ENCODE data around the gene FAM217B.
A peak's percentile ranks its signal among the peaks of the same experiment; 100 is the strongest.

Gene FAM217B

GRCh38 chr20:59940129-59940955 is at the start of gene FAM217B, which contains the start of gene PPP1R3D:
FAM217B (plus strand) TSS chr20:59940389; CDS start chr20:59943944, 3,555 bp downstream.
PPP1R3D (minus strand) TSS chr20:59940305; CDS start chr20:59939931, 374 bp downstream.
- peak; percentile 94 for DNase-seq

GRCh38 chr20:59891581-59891980 is 48.6 kb upstream of the FAM217B start:
- DNase-seq: no peak

- DNase-seq: no peak
Observed at GRCh38 chr20:59895908-59896307, 44.3 kb upstream of the FAM217B start.

- no peak for DNase-seq
Observed at GRCh38 chr20:59902470-59902869, 37.7 kb upstream of the FAM217B start.

- no peak for DNase-seq
Observed at GRCh38 chr20:59903621-59904020, 36.6 kb upstream of the FAM217B start.

- DNase-seq: no peak
Observed at GRCh38 chr20:59908855-59909254, 31.3 kb upstream of the FAM217B start.

- no peak for DNase-seq
Observed at GRCh38 chr20:59911041-59911440, 29.1 kb upstream of the FAM217B start.

- peak; percentile 34 for DNase-seq
Observed at GRCh38 chr20:59912609-59913008, 27.6 kb upstream of the FAM217B start.

GRCh38 chr20:59920944-59921343 is 19.2 kb upstream of the FAM217B start:
- DNase-seq: no peak

GRCh38 chr20:59923514-59923913 is 16.7 kb upstream of the FAM217B start:
- DNase-seq: no peak

GRCh38 chr20:59925359-59925758 is 14.8 kb upstream of the FAM217B start:
- no peak for DNase-seq

- DNase-seq: no peak
Observed at GRCh38 chr20:59925899-59926298, 14.3 kb upstream of the FAM217B start.

- no peak for DNase-seq
Observed at GRCh38 chr20:59931511-59932312, 8.5 kb upstream of the FAM217B start.

GRCh38 chr20:59932616-59933295 is 7.4 kb upstream of the FAM217B start:
- no peak for DNase-seq

- no peak for DNase-seq
Observed at GRCh38 chr20:59933296-59933848, 6.8 kb upstream of the FAM217B start, which contains the start of gene SYCP2. SYCP2 (minus strand) TSS chr20:59933637; CDS start chr20:59922413, 11,224 bp downstream.

GRCh38 chr20:59933849-59934585 is 6.2 kb upstream of the FAM217B start:
- DNase-seq: no peak

- DNase-seq: no peak
Observed at GRCh38 chr20:59935457-59936185, 4.6 kb upstream of the FAM217B start.

- DNase-seq: no peak
Observed at GRCh38 chr20:59936409-59936808, 3.8 kb upstream of the FAM217B start.

- DNase-seq: peak; percentile 7
Observed at GRCh38 chr20:59937150-59937549, 3.0 kb upstream of the FAM217B start.

GRCh38 chr20:59938221-59938620 is 2.0 kb upstream of the FAM217B start:
- DNase-seq: no peak

- no peak for DNase-seq
Observed at GRCh38 chr20:59938696-59939051, 1.5 kb upstream of the FAM217B start.

Measured in MV-4-11 (cell line).